ENCODE data around the gene IRF3. TPM values are rescaled to one million over a fixed set of nuclear protein-coding genes. Genes with fewer than 3 reads are reported as not detected.
"Not testable (repeated sequence)": the region's sequence is repeated elsewhere in the genome, so short reads cannot be mapped to it uniquely, and the experiment has no call there.

Gene IRF3
- total and polyA plus RNA-seq, 4 experiments from 2014 or later: 64.1 to 386 (median 220) TPM

DNA sequence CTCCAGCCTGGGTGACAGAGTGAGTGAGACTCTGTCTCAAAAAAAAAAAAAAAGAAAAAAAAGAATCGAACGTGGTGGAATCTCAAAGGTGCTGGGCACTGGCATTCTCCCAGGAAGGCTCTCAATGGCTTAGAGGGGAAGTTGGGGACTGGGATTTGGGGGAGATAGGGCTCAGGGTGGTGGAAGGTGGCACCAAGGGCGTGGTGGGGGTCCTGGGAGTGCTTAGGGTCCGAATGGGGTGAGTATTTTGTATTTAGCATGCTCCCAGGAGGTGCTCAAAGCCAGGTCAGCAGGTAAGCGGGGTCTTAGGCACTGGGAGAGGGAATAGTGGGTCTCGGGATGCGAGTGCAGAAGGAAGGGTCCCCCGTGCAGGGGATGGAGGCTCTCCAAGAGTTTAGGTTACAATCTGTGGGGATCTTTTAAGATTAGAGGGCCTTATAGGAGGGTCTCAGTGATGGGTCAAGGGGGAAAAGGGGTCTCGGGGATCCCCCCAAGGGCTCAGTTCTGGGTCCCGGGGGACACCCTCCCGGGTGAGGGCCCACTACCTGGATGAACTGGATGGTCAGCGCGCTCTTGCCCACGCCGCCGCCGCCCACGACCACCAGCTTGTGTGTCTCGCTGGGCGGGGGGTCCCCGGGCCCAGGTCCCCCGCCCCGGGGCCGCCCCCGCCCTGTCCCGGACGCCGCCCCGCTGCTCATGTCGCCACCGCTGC lies 26.1 kb downstream of the IRF3 start:
- Mint-ChIP-seq H3K27me3 (no peaks in the 10 kb centered on the region), H3K9me3 (peaks cover 0 to 2% (median 0%) of the 10 kb centered on the region in 8 donors), H3K4me1 (peaks cover 43 to 73% (median 56%) of the 10 kb centered on the region in 4 donors), H3K36me3 (peaks cover 3 to 14% of the 10 kb centered on the region in 2 donors), H3K4me3 (peak overlapping the region; percentile 80 to 95 (median 90)), H3K27ac (peak overlapping the region; percentile 81 to 100 (median 97))
- peaks cover 55% of the 10 kb centered on the region for H3K4me1 ChIP-seq (ENCODE audit: insufficient read depth, low read length)
- H3K27ac ChIP-seq (ENCODE audit: low read depth, low read length): peak overlapping the region; percentile 97
- H3K9me3 ChIP-seq (ENCODE audit: control insufficient read depth in 1 of 2, low read length in 2 of 2): no peaks in the 10 kb centered on the region
- peak overlapping the region in 1 of 2 donors; percentile 42 for H3K4me3 ChIP-seq (ENCODE audit: low read length in 2 of 2)
- intact Hi-C loops (cut with micrococcal nuclease): loop anchor here (1.0 to 5.0 kb wide), 9 partner anchors 38 to 1317 kb away; partner anchors contain the start of genes AKT1S1, ALDH16A1, GYS1 and LMTK3
- H3K36me3 ChIP-seq (ENCODE audit: insufficient read depth, low read length): no peaks in the 10 kb centered on the region
- no peak for DNase-seq
- H3K27me3 ChIP-seq (ENCODE audit: insufficient read depth, low read length): no peaks in the 10 kb centered on the region
- ChIA-PET CTCF (ENCODE audit: partially characterized antibody) (interaction anchor here (0.7 to 2.9 kb wide), 14 partner anchors 8 to 174 kb away, joined by 3 to 22 read pairs (median 4); partner anchors contain the start of genes FUZ, NOSIP, PRMT1 and PRR12), POLR2A (ENCODE audit: partially characterized antibody) (interaction anchor here (0.6 to 5.0 kb wide), 26 partner anchors 8 to 646 kb away, joined by 3 to 146 read pairs (median 8); partner anchors contain the start of genes AKT1S1, ALDH16A1, BCL2L12 and FLT3LG)

DNA sequence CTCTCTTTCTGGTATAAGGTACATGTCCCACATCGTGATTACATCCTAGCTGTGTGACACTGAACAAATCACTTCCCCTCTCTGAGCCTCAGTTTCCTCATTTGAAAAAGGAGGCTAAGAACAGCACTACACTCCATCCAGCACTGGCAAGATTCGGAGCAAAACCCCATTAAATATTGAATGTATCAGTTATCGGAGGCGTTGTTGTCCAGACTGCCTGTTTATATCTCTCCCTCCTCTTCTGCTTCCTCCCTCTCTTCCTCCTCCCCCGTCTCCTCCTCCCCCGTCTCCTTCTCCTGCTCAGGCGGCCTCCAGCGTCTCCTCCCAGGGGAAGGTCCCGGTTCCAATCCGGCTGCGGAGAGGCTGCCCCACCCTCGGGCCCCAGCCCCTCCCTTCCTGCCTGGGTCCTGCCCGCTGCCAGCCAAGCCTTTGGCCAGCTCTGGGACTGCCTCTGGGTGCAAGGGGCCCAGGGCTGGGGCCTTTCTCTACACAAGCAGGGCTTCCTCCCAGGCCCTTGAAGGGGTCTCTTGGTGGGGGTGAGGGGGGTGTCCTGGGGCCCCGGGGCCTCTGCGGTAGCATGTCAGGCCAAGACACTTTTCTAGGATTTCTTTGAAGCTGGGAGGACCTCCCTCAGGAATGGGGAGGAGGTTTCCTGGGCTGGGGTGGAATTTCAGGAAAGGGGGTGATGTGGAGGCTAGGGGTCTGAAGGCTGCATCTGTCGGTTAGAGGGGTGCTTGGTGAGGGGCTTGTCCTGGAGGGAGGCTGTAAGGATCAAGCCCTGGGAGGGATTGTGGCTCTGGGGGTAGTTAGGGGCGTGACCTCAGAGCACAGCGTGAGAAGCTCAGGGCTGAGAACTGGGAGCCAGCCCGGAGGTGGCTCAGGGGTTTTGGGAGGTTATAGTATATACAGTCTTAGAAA lies 27.6 kb downstream of the IRF3 start:
- peaks cover 30 to 58% (median 42%) of the 10 kb centered on the region in 4 donors for H3K4me1 Mint-ChIP-seq
- peak overlapping the region in 6 of 7 donors; percentile 51 to 95 (median 87) for H3K27ac Mint-ChIP-seq
- ChIA-PET CTCF (ENCODE audit: partially characterized antibody) (interaction anchor here (0.9 kb wide), 1 partner anchor 44 kb away, joined by 4 read pairs; no protein-coding TSS in a partner anchor), POLR2A (ENCODE audit: partially characterized antibody) (interaction anchor here (0.7 to 5.0 kb wide), 8 partner anchors 21 to 358 kb away, joined by 3 to 66 read pairs (median 3); partner anchors contain the start of genes BCL2L12, IRF3, PRMT1 and PRR12)
- intact Hi-C loops (cut with micrococcal nuclease): no loop called here
- Histone ChIP-seq H3K27me3 (ENCODE audit: insufficient read depth, low read length) (no peaks in the 10 kb centered on the region), H3K27ac (ENCODE audit: low read depth, low read length) (no peak overlapping the region), H3K36me3 (ENCODE audit: insufficient read depth, low read length) (no peaks in the 10 kb centered on the region), H3K9me3 (ENCODE audit: control insufficient read depth in 1 of 2, low read length in 2 of 2) (no peaks in the 10 kb centered on the region), H3K4me1 (ENCODE audit: insufficient read depth, low read length) (peaks cover 40% of the 10 kb centered on the region), H3K4me3 (ENCODE audit: low read length in 2 of 2) (no peak overlapping the region)
- peak overlapping the region in 7 of 8 donors; percentile 9 to 87 (median 77) for H3K4me3 Mint-ChIP-seq
- no peak for DNase-seq
- H3K36me3 Mint-ChIP-seq: peaks cover 0 to 8% of the 10 kb centered on the region in 2 donors
- peaks cover 0 to 2% (median 0%) of the 10 kb centered on the region in 8 donors for H3K9me3 Mint-ChIP-seq
- H3K27me3 Mint-ChIP-seq: no peaks in the 10 kb centered on the region

DNA sequence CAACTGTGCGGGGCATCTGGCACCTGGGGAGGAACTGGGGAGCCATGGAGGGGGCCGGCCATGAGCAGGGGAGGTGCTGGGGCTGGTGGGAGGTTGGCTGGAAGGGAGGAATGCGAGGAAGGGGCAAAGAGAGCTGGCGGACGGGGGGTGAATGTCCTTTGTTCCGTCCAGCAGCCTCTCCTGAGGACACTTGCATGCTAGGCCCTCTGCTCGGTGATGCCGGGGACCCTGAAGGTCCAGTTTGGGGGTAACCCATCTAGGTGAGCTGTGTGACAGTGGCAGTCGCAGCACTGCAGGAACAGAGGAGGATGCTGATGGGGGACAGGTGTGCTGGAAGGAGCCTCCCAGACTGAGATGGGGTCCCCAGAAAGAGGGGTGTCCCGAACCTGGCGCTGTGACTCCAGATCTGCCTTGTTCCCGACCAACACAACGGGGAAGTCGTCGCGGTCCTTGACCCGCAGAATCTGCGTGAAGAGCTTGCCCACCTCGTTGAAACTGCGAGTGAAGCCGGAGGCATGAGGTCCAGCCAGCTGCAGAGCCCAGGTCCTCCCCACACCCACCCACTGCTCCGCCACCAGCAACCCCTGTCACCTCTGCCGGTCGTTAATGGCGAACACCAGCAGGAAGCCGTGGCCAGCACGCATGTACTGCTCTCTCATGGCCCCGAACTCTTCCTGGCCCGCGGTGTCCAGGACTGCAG lies 29.3 kb downstream of the IRF3 start:
- no peak overlapping the region for H3K27ac ChIP-seq (ENCODE audit: low read depth, low read length)
- H3K9me3 ChIP-seq (ENCODE audit: control insufficient read depth in 1 of 2, low read length in 2 of 2): no peaks in the 10 kb centered on the region
- intact Hi-C loops (cut with micrococcal nuclease): no loop called here
- Mint-ChIP-seq H3K36me3 (peaks cover 0 to 1% of the 10 kb centered on the region in 2 donors), H3K4me1 (peaks cover 22 to 43% (median 31%) of the 10 kb centered on the region in 4 donors), H3K9me3 (peaks cover 0 to 2% (median 0%) of the 10 kb centered on the region in 8 donors), H3K4me3 (no peak overlapping the region), H3K27me3 (no peaks in the 10 kb centered on the region), H3K27ac (peak overlapping the region in 2 of 7 donors; percentile 42 to 73)
- POLR2A ChIA-PET (ENCODE audit: partially characterized antibody): interaction anchor here (1.2 to 1.8 kb wide), 3 partner anchors 23 to 46 kb away, joined by 3 to 5 read pairs (median 3); partner anchors contain the start of gene PRR12
- CTCF ChIA-PET (ENCODE audit: partially characterized antibody): no interaction called here
- peaks cover 31% of the 10 kb centered on the region for H3K4me1 ChIP-seq (ENCODE audit: insufficient read depth, low read length)
- H3K36me3 ChIP-seq (ENCODE audit: insufficient read depth, low read length): no peaks in the 10 kb centered on the region
- no peak overlapping the region for H3K4me3 ChIP-seq (ENCODE audit: low read length in 2 of 2)
- no peak for DNase-seq
- H3K27me3 ChIP-seq (ENCODE audit: insufficient read depth, low read length): no peaks in the 10 kb centered on the region

DNA sequence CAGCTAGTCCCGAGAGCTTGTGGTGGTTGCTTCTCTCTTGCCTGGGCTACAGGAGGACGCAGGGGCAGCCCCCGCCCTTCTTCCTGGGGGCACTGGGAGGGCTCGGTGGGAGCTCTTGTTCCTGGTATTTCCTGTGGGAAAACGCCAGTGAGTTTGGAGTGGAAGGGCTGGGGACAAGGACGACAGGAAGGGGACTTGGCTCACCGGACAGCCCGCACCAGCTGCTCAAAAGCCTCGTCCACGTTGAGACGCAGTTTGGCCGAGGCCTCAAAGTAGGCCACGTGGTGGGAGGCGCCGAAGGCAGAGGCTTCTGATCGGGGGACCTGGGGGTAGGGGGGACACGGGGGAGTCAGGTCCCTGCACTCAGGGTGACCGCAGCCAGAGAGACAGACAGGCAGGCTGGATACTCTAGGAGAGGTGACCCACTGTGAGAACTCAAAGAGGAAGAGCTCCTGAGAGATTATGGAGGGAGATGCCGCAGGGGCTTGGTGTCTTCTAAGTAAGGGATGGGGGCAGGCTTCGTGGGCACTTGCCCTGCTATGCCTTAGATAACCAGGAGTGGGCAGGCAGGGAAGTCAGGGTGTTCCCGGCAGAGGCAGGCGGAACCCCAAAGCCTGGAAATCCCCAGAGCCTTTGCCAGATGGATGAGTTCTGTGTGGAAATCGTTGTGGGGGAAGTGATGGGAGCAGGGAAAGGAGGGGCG lies 30.0 kb downstream of the IRF3 start:
- Histone ChIP-seq H3K4me3 (ENCODE audit: low read length in 2 of 2) (no peak overlapping the region), H3K36me3 (ENCODE audit: insufficient read depth, low read length) (no peaks in the 10 kb centered on the region), H3K4me1 (ENCODE audit: insufficient read depth, low read length) (peaks cover 24% of the 10 kb centered on the region), H3K27ac (ENCODE audit: low read depth, low read length) (no peak overlapping the region), H3K9me3 (ENCODE audit: control insufficient read depth in 1 of 2, low read length in 2 of 2) (no peaks in the 10 kb centered on the region), H3K27me3 (ENCODE audit: insufficient read depth, low read length) (no peaks in the 10 kb centered on the region)
- POLR2A ChIA-PET (ENCODE audit: partially characterized antibody): interaction anchor here (0.7 to 1.8 kb wide), 5 partner anchors 24 to 77 kb away, joined by 3 to 5 read pairs (median 3); partner anchors contain the start of gene PRR12
- peaks cover 0 to 1% of the 10 kb centered on the region in 2 donors for H3K36me3 Mint-ChIP-seq
- DNase-seq: no peak
- H3K4me1 Mint-ChIP-seq: peaks cover 19 to 37% (median 29%) of the 10 kb centered on the region in 4 donors
- H3K27me3 Mint-ChIP-seq: no peaks in the 10 kb centered on the region
- peak overlapping the region in 1 of 8 donors; percentile 49 for H3K4me3 Mint-ChIP-seq
- H3K27ac Mint-ChIP-seq: peak overlapping the region in 4 of 7 donors; percentile 40 to 73 (median 50)
- CTCF ChIA-PET (ENCODE audit: partially characterized antibody): interaction anchor here (1.0 kb wide), 1 partner anchor 37 kb away, joined by 3 read pairs; no protein-coding TSS in a partner anchor
- peaks cover 0 to 2% (median 0%) of the 10 kb centered on the region in 8 donors for H3K9me3 Mint-ChIP-seq
- intact Hi-C loops (cut with micrococcal nuclease): no loop called here

DNA sequence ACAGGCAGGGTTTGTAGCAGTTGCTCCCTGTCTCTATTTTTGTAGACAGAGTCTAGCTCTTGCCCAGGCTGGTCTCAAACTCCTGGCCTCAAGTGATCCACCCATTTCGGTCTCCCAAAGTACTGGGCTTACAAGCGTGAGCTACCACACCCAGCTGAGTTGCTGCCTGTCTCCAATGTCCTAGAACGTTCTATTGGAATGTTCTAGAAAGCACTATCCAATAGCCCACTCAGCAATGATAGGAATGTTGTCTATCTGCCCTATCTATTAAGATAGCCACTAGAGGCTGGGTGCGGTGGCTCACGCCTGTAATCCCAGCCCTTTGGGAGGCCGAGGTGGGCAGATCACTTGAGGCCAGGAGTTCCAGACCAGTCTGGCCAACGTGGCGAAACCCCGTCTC lies 32.4 kb downstream of the IRF3 start:
- H3K27me3 ChIP-seq (ENCODE audit: insufficient read depth, low read length); H3K9me3 Mint-ChIP-seq; H3K9me3 ChIP-seq (ENCODE audit: control insufficient read depth in 1 of 2, low read length in 2 of 2); H3K4me1 ChIP-seq (ENCODE audit: insufficient read depth, low read length); H3K27me3 Mint-ChIP-seq; H3K36me3 Mint-ChIP-seq; H3K36me3 ChIP-seq (ENCODE audit: insufficient read depth, low read length); CTCF ChIA-PET (ENCODE audit: partially characterized antibody); H3K4me3 Mint-ChIP-seq; H3K27ac ChIP-seq (ENCODE audit: low read depth, low read length); POLR2A ChIA-PET (ENCODE audit: partially characterized antibody); H3K4me3 ChIP-seq (ENCODE audit: low read length in 2 of 2); DNase-seq; intact Hi-C loops (cut with micrococcal nuclease): not testable (repeated sequence)
- peaks cover 3 to 17% (median 12%) of the 10 kb centered on the region in 4 donors for H3K4me1 Mint-ChIP-seq
- peak overlapping the region in 1 of 7 donors; percentile 16 for H3K27ac Mint-ChIP-seq

DNA sequence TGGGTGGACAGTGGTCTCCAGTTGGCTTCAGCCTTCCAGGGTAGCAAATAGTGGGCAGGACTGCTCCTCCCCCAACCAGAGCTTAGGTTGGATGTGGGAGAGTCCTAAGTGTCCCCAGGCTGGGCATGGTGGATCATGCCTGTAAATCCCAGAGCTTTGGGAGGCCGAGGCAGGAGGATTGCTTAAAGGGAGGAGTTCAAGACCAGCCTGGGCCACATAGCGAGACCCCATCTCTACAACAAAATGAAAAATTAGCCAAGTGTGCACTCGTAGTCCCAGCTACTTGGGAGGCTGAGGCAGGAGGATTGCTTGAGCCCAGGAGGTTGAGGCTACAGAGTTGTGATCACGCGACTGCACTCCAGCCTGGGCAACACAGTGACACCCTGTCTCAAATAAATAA lies 33.1 kb downstream of the IRF3 start:
- Mint-ChIP-seq H3K27ac (peak overlapping the region in 1 of 7 donors; percentile 35), H3K4me1 (peaks cover 2 to 11% (median 6%) of the 10 kb centered on the region in 4 donors), H3K9me3 (peaks cover 0 to 2% (median 0%) of the 10 kb centered on the region in 8 donors), H3K4me3 (no peak overlapping the region), H3K27me3 (no peaks in the 10 kb centered on the region), H3K36me3 (peaks cover 3 to 5% of the 10 kb centered on the region in 2 donors)
- DNase-seq: no peak
- H3K27me3 ChIP-seq (ENCODE audit: insufficient read depth, low read length): no peaks in the 10 kb centered on the region
- no peaks in the 10 kb centered on the region for H3K9me3 ChIP-seq (ENCODE audit: control insufficient read depth in 1 of 2, low read length in 2 of 2)
- ChIA-PET POLR2A (ENCODE audit: partially characterized antibody) (interaction anchor here (0.7 to 2.9 kb wide), 2 partner anchors 32 to 41 kb away, joined by 3 to 15 read pairs; partner anchors contain the start of gene PRR12), CTCF (ENCODE audit: partially characterized antibody) (no interaction called here)
- intact Hi-C loops (cut with micrococcal nuclease): no loop called here
- H3K36me3 ChIP-seq (ENCODE audit: insufficient read depth, low read length): no peaks in the 10 kb centered on the region
- H3K4me1 ChIP-seq (ENCODE audit: insufficient read depth, low read length): peaks cover under 1% of the 10 kb centered on the region
- no peak overlapping the region for H3K4me3 ChIP-seq (ENCODE audit: low read length in 2 of 2)
- no peak overlapping the region for H3K27ac ChIP-seq (ENCODE audit: low read depth, low read length)

Measured in CD4-positive, alpha-beta memory T cell (primary cell).